GOT3 (cell line): Measurements from ENCODE around the gene TOR3A.

Experiments used
- DNase-seq: peaks from one replicate; lab custom pipeline; 2025; ENCODE audit warnings: mixed read lengths; lab: John Stamatoyannopoulos, UW

Gene TOR3A

GRCh38 chr1:179066471-179066870 is 15.4 kb upstream of the TOR3A start:
- no peak for DNase-seq

DNA sequence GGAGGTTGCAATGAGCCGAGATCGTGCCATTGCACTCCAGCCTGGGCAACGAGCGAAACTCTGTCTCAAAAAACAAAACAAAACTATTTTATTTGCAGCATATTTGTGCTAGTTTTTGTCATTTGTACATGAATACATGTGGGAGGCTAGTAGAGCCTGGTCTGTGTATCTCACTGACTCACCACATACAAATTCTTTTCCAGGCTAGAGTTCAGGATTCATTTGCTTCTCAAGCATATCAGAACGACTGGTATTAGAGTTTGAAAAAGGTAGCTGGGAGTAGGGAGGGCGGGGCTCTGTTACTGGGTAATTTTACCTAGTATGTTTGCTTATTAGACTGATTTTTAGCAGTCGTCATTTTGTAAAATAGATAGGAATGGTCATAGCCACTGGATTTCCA is 4.5 kb upstream of the TOR3A start:
- DNase-seq, result no peak

DNA sequence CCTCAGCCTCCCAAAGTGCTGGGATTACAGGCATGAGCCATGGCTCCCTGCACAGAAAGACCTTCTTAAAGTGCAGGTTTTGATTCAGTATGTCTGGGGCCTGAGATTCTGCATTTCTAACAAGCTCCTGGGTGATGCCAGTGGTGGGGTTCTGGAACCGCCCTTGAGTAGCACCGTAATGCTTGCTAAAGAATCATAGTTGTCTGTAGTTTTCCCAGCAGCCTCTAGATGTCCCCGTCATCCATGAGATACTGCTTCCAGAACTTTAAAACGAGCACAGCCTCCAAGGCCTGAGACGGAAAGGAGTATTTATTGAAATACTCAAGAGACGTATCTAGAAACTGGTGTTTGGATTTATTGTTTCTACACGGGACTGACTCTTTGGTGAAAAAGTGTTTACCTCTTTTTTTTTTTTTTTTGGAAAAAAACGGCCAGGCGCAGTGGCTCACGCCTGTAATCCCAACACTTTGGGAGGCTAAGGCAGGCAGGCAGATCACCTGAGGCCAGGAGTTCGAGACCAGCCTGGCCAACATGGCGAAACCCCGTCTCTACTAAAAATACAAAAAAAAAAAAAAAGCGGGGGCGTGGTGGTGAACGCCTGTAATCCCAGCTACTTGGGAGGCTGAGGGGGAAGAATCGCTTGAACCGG is 2.6 kb upstream of the TOR3A start:
- no peak for DNase-seq

DNA sequence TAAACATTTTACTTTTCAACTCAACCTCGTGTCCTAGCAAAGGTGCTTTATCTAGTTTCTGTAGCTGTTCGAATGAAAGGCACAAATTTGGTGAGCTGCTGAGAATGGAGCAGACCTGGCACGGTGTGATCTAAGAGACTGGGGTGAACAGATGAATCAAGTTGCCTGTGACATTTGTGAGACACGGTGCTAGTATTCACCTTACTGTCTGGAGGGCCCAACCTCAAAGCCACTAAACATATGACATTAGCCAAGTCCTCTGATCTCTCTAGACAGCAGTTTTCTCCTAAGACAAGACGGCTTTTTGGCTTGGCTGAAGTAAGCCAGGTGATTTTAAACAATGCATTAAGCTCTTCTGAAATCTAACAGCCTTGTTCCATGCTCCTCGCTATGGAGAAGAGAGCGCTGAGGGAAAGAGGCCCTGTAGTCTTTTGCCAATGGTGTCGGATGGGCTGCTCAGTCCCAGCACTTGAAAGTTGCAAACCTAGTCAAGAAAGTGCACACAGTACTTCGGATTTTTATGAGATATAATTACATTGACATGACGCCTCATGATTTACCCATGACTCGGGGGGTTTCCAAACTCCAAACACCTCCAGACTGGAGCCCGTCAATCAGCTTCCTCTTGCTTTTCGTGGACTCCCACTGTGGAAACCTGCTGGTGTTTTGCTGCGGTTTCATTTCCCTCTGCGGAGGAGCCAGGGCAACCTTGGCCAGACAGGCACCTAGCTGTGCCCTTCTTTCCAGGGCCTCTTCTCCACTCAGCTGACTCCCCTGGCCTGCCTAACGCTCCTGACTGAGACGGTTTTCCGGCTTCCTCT is 794 bp upstream of the TOR3A start:
- no peak for DNase-seq

- no peak for DNase-seq
Observed at GRCh38 chr1:179082333-179082998, 596 bp downstream of the TOR3A start.

DNA sequence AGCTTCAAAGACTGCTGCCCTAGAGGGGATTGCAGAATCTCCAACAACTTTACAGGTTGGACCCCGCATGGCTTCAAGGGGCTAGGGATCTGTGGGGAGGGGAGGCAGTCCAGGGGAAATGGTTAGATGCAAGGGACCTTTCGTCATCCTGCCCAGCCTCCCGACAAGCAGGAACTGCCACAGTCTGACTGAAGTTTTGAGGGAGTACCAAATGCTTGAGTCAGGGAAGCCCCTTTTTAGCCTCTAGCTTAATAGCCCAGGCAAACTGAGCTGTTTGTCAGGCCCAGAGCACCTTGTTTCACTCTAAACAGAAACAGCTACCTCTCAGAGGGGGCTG is 1.1 kb downstream of the TOR3A start:
- DNase-seq, result no peak

- no peak for DNase-seq
Observed at GRCh38 chr1:179083533-179083932, 1.7 kb downstream of the TOR3A start.

DNA sequence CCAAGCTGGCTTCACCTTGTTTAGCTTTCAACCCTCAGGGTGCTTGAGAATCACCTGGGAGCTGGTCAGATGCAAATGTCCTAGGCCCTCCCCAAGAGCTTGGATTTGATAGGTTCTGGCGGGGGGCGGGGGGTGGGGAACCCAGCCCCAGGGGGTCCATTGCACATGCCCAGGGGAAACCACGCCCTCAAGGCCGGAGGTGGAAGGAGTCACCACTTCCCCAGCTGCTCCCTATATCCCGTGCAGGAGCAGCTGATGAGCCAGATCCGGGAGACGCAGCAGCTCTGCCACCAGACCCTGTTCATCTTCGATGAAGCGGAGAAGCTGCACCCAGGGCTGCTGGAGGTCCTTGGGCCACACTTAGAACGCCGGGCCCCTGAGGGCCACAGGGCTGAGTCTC is 5.8 kb downstream of the TOR3A start:
- no peak for DNase-seq

GRCh38 chr1:179089827-179090482 is 8.1 kb downstream of the TOR3A start:
- DNase-seq, result no peak

DNA sequence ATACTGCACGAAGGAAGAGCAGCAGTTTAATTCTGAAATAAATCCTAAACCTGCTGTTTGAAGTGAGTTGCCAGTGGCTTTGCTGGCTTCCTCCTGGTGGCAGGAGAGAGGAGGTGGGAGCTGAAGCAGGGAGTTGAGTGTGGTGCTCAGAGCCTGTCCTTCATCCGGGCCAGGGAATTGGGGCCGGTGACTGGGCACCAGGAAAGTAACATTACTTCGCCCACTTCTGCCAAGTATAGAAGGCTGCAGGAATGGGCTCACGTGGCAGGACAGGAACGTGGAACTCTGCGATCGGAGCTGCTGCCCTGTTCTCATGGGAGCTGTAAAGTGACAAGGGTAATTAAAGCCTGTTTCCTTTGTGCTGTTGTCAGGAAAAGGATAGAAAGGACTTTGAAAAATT is 8.7 kb downstream of the TOR3A start:
- no peak for DNase-seq

DNA sequence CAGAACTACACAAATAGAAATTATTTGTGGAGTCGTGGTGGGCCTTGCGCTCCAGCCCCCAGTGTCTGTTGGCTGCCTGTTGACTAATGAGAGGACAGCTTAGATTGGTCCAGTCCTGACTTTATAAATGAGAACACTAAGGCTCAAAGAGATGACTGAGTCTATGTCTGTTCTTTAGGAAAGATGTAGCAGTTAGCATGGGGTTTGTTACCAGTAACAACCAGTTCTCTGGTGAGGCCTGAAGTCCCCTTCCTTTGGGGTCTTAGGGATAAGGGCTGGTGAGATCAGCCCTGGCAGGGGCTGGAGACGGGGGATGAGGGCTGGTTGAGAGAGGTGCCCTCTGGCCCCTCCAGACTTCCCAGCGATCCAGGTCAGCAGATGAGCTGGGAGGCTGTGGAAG is 9.1 kb downstream of the TOR3A start:
- no peak for DNase-seq

- peak; percentile 47 for DNase-seq
Observed at GRCh38 chr1:179091691-179092165, 9.9 kb downstream of the TOR3A start.

GRCh38 chr1:179092896-179093461 is 11.1 kb downstream of the TOR3A start:
- DNase-seq, result no peak

- no peak for DNase-seq
Observed at GRCh38 chr1:179094818-179095217, 12.9 kb downstream of the TOR3A start.

GRCh38 chr1:179095377-179095776 is 13.5 kb downstream of the TOR3A start:
- no peak for DNase-seq

DNA sequence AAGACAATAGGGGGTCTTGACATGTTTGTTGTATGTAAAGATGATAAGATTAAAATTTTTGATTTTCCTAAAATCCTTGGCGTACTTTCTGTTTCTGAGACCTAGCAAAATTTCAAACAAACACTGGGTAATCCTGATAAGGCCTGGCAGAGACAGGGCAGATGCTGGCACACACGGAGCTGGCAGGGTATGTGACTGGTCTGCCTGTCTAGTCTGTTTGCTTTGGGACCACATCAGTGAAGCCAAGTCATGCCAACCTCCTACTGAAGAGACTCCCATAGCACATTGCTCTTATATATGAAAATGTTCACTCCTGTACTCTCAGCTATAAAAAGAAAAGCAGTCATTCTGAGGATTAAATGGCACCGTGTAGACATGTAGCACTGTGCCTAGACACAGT is 14.1 kb downstream of the TOR3A start:
- no peak for DNase-seq

GRCh38 chr1:179099891-179100290 is 18.0 kb downstream of the TOR3A start:
- no peak for DNase-seq

GRCh38 chr1:179101566-179101965 is 19.7 kb downstream of the TOR3A start:
- DNase-seq, result no peak

DNA sequence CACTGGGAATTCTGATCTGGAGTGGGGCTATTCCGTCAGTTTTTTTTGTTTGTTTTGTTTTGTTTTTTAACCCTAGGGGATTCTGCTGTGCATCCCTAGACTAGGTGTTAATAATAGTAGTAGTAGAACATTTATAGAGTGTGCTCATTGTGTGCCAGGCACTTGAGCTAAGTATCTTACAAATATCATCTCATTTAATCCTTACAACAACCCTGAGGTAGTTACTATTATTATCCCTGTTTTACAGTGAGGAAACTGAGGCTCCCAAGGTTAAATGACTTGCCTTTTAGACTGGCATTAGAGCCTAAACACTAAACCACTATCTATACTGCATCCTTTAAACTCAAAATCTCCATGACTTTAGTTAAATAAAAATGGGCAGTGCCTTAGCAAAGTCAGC is 22.1 kb downstream of the TOR3A start:
- DNase-seq, result no peak

DNA sequence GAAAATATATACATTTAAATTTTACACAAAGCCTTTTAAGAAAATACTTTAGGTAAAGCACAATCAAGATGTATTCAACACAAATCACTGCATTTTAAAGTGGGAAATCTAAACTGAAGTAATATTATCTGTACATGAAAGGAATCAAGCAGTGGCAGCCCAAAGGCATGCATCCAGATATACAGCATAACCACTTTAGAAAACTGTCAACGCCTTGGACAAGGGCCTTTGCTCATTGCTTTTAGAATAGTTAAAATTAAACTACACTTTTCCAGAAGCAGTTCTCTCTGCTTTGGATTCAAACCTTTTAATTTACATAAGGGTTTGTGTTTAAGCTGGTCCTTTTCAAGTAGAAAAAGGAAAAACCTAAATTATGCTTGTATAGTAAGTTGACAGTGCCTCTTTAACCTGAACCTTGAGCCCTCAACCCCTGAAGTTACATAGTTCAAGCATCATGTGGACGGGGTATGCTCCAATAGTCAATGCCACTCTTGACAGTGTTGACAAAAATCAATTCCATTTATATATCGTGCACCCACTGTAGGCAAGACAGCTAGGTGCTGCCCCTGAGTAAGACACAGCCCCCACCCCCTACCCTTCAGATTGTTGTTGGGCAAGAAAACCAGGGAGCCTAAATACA is 22.9 kb downstream of the TOR3A start:
- no peak for DNase-seq

DNA sequence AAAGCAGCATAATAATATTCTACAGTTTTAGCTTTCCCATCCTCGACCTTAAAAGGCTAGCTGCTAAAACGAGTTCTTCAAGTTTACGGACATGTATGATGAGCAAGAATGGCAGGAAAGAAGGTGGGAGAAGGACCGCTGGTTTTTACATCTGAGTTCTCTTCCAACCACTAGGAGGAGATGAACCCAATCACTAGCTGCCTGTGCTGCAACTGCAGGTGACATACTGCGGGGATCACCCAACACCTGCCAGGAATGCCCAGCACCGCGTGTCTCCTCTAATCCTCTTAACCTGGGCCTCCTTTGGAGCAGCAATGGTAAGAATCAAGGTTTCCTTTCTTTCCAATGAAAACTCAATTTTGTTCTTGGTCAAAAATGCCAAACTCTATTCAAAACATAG is 23.5 kb downstream of the TOR3A start:
- no peak for DNase-seq
